Measurements from ENCODE around the gene ZCCHC3.
A peak's percentile ranks its signal among the peaks of the same experiment; 100 is the strongest.
"Not testable (repeated sequence)": the region's sequence is repeated elsewhere in the genome, so short reads cannot be mapped to it uniquely, and the experiment has no call there.

ZCCHC3 gene

DNA sequence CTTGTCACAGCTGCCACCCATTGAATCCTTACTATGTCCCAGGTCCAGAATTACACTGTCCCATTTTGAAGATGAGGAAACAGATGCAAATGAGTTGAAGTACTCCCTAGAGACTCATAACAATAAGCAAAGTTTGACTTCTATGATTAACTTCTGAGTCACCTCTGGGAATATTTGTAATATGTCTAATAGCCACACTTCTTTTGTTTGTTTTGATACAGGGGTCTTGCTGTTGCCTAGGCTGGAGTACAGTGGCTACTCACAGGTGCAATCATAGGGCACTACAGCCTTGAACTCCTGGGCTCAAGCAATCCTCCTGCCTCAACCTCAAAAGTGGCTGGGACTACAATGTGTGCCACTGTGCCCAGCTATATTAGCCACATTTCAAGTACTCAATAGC is 16.6 kb downstream of the ZCCHC3 start:
- DNase-seq: no peak

DNA sequence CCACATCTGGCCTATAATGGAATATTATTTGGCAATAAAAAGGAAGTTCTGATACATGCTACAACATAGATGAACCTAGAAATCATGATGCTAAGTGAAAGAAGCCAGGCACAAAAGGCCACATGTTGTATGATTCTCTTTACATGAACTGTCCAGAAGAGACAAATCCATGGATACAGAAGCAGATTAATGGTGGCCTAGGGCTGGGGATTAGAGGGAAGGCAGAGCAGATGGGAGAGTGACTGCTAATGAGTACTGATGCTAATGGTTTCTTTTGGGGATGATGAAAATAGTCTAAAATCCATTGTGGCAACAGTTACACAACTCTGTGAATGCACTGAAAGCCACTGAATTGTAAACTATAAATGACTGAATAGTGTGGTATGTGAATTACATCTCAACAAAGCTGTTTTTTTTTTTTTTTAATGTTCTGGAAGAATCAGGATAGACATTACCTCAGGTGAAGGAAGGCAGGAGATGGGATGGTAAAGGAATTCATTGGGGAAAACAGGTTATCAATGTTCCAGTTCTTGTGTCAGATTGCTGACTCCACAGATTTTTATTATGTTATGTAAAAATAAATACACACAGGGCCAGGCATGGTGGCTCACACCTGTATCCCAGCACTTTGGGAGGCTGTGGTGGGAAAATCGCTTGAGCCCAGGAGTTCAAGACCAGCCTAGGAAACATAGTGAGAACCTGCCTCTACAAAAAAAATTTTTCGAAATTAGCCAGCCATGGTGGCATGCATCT is 19.1 kb downstream of the ZCCHC3 start:
- DNase-seq: no peak

DNA sequence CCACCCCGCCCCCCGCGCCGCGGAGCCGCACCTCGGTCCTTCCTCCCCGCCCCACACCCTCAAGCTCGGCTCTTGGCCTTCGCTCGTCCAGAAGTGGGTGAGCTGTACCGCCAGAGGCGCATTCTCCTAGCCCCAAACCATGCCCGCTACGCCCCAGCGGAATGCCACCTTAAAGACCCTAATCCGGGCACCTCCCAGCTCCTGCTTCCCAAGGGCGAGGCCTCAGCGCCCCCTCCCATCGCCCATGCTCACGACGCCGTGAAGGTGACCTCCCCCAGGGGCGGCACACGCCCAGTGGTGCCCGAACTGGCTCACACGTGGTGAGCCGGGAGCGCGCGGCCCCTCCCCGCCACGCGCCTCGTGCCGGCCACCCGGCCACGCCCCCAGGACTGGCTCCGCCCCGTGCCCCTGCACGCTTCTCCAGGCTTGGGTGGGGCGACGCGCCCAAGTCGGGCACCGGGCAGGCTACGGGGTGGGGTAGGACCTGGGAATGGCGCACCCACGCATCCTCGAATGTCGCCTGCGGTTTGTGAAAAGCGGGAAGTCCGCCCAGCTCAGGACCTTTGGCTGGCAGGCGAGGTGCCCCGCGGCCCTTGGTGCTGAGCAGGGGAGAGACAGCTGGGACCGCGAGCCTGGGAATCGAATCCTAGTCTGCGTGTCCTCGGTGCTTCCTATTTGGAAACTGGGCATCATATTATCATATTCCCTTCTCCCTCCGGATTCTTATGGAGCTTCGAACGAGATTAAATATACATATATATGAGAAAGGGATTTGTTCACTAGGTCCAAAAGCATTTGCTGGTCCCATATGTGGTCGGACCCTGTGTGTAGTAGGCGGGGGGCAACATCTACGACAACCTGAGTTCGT is 27.0 kb downstream of the ZCCHC3 start:
- DNase-seq: peak; percentile 88 to 89

DNA sequence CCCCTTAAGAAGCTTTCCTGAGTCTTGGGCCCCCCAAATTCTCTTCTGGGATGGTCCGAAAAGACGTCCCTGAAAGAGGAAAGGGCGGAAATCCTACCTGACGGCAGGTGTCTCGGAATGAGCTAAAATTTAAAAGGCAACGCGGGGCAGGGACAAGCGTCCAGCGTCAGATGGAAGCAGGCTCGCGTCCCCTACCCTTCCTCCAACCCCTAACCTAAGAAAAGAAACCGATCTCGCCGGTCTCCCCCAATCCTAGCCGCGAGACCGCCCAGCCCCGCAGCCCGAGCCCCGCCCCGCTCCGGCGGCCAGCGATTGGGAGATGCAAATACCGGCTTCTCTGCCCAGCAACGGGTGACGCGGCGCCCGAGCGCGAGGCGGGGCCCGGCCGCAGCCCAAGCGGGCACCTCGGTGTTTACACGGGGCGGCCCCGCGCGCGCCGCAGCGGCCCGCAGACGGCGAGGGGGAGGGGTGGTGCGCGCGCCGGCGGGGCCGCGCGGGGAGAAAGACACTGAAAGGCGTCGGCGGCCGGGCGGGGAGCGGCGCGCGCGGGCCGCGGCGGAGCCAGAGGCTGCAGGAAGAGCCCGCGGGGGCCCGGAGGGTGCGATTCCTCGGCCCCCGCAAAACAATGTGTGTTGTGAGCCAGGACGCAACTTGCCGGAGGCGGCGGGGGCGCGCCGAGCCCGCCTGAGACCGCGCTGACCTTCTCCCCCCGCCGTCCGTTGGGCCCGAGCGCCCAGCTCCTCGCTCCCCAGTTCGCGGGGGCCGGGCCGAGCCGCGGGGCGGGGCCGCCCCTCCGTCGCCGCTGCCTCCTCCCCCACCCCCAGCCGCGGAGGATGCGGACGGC is 27.9 kb downstream of the ZCCHC3 start, which contains the start of gene SOX12:
TSS of gene SOX12 (plus strand) at position 508 of the 844 bp plus-strand sequence. CDS start 373 bp downstream, outside the sequence.
- peak; percentile 95 to 96 for DNase-seq

DNA sequence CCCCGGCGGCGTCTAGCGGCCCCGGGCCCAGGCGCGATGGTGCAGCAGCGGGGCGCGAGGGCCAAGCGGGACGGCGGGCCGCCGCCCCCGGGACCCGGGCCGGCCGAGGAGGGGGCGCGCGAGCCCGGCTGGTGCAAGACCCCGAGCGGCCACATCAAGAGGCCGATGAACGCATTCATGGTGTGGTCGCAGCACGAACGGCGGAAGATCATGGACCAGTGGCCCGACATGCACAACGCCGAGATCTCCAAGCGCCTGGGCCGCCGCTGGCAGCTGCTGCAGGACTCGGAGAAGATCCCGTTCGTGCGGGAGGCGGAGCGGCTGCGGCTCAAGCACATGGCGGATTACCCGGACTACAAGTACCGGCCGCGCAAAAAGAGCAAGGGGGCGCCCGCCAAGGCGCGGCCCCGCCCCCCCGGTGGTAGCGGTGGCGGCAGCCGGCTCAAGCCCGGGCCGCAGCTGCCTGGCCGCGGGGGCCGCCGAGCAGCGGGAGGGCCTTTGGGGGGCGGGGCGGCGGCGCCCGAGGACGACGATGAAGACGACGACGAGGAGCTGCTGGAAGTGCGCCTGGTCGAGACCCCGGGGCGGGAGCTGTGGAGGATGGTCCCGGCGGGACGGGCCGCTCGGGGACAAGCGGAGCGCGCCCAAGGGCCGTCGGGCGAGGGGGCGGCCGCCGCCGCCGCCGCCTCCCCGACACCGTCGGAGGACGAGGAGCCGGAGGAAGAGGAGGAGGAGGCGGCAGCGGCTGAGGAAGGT is 28.7 kb downstream of the ZCCHC3 start:
- peak; percentile 39 to 55 for DNase-seq

DNA sequence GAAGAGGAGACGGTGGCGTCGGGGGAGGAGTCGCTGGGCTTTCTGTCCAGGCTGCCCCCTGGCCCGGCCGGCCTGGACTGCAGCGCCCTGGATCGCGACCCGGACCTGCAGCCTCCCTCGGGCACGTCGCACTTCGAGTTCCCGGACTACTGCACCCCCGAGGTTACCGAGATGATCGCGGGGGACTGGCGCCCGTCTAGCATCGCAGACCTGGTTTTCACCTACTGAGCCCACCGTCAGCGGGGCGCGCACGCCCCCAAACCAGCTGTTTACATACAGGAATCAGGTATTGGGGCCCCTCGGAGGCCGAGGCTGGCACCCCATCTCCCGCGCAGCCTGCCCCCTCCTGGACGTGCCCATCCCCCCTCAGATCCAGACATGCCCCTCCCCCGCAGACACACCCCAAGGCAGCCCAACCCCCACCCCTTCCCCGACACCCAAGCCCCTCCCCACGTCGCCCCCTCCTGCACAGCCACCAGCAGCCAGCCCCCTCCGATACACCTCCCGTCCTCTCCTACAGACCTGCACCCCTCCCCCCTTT is 29.3 kb downstream of the ZCCHC3 start:
- no peak for DNase-seq

DNA sequence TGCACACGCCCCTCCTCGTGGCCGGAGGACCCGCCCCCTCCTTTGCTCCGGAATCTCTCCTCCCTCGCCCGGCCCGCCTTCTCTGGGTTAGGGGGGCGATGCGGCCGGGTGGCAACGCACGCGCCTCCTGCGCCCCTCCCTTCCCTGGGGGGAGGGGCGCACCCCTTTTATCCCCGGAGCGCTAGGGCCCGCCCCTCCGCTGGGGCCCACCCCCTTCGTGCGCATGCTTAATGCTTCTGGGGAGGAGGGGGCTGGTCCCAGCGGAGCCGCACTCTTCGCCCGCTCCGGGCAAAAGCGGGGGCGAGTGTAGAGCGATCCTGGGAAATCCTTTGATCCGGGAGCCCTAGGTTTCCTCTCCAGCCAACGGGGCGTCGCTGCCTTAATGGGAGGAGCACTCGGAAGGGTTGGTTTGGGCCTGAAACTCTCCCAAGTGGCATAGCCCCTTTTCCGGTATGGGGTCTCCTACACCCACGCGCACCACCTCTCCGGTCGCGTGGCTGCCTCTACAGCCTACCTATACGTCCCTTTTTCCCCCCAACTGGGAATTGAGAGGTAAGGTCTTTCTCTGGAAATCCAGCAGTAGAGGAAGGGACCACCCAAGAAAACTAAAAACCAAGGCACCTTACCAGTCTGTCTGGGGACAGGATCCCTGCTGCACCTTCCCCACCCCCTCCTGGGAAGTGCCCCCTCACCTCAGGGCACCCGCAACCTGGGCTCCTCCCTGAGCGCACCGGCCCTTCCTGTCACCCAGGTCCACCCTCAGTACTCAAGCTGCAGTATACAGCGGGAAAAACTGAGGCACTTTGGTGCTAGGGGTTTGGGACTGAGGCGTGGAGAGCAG is 30.0 kb downstream of the ZCCHC3 start:
- peak; percentile 79 to 84 for DNase-seq

DNA sequence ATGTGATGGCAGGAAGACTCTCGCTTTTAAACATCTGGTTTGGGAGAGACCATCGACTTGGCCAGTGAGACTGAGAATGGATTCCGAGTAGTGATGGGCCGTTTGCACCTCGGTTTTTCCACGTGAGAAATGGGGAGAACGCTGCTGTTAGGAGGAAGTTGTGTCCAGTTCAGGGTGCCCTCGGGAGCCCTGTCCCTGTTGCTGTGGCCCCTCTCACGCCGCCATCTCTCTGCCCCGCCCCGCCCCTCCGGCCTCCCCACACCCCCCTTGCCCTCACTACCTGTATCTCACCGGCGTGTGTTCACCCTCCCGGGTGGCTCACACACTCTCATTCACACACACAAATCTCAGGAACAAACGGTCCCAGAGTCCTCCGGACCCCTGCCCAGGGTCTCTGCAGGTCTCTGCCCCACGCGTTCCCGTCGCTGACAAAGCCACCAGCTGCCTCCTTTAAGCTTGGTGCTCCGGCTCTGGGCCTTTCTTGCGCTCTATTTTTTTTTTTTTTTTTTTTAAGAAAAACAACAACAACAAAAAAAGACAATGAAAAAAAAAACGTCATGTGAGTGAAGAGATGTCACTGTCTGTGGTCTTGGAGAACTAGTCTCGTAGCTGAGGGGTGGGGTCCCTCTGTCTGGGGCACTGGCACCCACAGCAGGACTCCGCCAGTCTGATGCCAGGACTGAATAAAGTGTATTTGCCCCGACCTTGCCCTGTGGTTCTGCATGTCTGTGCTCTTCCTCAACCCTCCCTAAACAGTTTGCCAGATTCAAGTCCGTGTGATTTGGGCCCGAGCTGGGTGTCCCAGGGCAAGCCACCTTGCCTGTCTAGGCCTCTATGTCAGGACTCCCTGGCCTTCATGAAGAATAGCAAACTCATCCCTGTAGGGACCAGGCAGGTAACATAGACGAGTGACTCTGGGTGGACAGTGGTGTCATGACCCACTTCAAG is 30.9 kb downstream of the ZCCHC3 start:
- DNase-seq: peak in 1 of 2 donors; percentile 7

DNA sequence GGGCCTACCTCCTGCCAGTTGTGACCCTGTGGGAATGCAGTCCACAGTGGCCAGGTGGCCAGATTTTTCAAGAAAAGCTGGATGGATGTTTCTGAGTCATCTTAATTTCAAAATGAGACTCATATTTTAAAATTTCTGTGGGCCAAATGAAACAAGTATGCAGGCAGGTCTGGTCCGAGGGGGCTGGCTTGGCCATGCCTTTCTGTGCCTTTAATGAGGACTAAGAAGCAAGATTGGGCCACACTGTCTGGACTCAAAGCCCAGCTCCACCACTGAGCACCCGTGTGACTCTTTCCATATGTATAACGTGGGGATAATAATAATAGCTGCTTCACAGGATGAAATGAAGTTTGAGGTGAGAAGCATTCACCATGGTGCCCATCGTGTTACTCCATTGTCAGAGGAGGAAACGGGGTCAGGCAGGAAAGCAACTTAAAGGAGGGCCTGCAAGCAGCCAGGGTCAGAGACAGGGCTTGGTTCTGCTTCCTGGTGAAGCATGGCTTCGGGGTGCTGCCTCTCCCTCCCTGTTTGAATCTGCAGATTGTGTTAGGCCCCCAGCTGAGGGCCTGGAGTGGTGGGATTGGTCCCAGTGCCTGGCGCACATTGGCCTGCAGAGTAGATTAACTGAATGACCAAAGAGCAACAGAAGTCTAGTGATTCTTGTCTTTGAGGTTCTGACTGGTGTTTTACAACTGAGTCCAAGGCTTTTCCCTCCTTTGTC is 31.8 kb downstream of the ZCCHC3 start:
- no peak for DNase-seq

DNA sequence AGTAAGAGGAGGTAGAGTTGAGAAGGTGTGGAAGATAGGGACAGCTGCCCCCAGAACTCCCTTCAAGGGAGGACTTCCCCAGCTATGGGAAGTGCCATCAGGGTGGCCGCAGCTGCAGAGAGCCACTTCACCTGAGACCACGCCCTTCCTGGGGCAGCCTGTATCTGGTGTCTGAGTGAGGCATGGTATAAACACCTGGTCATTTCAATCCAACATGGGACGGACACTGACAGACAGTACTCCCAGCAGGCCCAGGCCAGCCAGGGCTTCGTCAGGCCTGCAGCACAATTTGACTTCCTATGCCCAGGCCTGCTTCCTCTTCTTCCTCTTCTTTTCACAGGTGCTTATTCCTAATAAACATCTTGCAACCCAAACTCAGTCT is 32.5 kb downstream of the ZCCHC3 start:
- DNase-seq: no peak

DNA sequence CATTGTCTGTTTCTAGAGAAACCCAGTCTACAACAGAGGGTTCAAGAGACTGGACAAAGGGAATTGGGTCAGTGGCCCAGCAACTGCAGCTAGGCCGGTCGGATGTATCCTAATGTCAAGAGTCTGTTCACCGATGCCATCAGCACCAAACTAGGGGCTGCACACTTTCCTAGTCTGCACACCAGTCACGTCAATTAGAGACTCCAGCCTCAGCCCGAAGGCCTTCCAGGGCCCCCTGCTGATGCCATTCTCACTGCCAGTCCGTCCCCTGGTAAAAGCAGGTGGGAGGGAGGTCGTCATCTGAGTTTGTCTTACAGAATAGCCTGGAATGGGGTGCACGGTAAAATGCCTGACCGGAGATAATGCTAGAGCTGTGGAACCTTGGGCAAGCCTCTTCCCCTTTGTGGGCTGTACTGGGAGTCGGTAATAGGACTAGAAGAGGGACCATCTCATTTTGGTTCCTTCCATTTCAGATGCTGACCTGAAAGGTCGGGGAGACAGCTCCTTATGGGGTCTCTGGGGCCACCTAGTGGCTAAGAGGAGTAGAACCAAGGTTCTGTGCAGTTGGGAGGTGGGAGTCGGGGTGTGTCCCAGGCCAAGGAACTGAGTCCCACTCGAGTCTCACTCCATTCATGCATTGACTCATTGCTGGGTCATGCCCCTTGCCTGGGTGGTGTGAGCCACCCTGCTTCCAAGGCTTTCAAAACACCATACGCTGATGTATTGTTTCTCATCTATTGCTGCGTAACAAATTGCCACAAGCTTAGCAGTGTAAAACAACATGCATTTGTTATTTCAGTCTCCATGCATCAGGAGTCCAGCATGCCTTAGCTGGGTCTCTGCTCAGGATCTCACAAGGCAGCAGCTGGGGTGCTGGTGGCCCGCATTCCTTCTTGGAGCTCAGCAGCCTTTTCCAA is 33.1 kb downstream of the ZCCHC3 start:
- peak; percentile 70 to 79 for DNase-seq

DNA sequence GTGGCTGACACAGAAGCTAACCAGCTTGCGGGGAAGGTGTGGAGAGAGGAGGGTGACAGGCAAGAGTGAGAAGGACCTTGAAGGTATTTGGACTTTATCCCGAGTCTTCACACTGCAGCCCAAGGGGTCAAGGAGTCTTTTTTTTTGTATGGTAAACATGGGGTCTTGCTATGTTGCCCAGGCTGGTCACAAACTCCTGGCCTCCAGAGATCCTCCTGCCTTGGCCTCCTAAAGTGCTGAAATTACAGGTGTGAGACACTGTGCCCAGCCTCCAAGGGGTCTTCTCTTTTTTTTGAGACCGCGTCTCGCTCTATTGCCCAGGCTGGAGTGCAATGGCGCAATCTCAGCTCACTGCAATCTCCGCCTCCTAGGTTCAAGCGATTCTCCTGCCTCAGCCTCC is 37.2 kb downstream of the ZCCHC3 start:
- no peak for DNase-seq

DNA sequence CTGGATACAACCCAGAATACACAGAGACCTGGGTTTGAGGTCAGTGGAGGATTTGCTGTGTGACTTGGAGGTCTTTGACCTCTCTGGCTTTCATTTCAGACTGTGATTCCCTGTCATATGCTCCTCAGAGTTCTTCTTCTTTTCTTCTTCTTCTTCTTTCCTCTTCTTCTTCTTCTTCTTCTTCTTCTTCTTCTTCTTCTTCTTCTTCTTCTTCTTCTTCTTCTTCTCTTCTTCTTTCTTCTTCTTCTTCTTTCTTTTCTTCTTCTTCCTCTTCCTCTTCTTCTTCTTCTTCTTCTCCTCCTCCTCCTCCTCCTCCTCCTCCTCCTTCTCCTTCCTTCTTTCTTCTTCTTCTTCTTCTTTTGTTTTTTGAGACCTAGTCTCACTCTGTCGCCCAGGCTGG is 38.7 kb downstream of the ZCCHC3 start:
- DNase-seq: not testable (repeated sequence)

DNA sequence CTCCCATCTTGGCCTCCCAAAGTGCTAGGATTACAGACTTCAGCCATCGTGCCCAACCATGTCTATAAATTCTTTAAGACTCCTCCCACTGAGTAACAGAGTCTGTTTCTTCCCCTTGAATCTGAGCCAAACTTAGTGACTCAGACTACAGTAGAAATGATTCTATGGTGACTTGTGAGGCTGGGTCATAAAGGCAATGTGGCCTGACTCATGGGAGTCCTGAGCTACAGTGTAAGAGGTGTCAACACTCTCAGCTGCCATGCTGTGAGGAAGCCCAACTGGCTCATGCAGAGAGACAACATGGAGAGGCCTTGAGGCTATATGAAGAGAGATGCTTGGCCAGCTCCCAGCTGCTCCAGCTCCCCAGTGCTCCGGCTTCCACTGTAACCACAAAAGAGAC is 44.3 kb downstream of the ZCCHC3 start:
- no peak for DNase-seq

DNA sequence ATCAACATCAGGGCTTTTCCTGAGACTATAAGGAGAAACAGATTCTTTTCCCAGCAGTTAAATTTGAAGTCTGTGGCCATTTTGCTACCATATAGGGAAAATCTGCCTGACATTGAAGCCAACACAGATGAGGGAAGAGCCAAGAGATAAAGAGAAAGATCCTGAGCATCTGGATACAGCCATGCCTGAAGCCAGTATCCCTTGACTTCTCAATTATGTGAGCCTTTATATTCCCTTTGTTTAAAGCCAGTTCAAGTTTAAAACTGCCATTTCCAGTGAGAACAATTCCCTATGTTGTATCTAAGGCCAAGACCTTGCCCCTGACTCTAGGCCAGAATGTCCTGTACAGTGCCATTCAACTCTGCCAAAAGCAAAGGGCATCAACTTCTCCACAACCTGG is 45.7 kb downstream of the ZCCHC3 start:
- no peak for DNase-seq

DNA sequence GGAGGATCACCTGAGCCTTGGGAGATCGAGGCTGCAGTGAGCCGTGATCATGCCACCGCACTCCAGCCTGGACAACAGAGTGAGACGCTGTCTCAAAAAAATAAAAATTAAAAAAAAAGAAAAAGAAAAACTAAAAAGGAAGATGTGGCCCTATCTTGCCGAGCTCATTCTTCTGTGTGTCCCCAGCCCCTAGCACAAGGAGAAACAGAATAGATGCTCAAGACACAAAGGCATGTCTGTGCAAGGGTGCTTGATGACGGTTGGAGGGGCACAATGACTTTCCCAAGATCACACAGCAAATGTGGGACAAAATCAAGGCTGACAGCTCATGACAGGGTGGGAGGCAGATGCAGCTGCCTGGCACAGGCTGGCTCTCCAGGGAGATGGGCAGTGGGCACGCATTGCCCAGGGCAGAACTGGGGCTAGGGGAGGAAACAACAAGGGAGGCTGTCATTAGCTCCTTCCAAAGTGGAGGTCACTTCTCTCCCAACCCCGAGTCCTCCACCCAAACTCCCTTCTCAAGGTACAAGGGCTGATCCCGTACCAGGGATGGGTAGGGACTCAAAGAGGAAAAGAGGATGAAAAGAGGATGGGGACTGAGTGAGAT is 48.8 kb downstream of the ZCCHC3 start:
- no peak for DNase-seq

DNA sequence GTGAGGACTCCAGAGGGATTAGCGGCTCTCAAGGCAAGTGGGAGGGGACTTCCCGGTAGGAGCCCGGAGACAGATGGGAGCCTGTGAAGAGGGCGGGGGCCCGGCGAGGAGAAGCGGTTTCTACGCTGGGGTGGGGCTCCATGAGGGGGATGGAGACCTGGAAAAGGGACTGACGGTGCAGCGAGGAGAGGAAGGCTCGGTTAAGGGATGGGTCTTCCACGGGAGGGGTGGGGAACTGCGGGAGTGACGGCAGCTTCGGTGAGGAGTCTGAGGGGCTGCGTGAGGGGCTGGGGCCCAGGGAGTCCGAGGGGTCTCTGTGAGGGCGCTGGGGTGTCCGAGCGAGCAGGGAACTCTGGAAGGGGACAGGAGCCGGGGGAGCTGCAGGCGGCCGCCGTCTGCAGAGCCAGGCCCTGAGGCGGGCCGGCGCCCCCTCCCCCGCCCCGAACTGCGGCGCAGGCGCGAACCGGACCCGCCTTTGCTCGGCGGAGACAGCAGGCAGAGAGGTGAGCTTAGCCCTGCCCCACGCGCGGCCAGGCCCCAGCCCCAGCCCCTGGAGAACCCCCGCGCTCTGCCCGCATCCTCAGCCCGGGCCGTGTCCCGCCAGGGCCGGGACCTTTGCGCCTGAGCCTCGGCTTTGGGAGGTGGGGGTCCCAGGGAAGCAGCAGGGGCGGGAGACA is 49.4 kb downstream of the ZCCHC3 start, which contains the start of gene NRSN2:
TSS of gene NRSN2 (plus strand) at position 472 of the 677 bp plus-strand sequence. CDS start 2,533 bp downstream, outside the sequence.
- DNase-seq: peak in 1 of 2 donors; percentile 35
